Loucy (cell line): ENCODE results near the gene PROX2.

Experiments
- EZH2phosphoT487 ChIP-seq: fragments of 200-600 bp; IDR thresholded peaks from 2 replicates; pipeline ENCODE4 v1.6.1; 2018; ENCODE audit warnings: antibody characterized with exemption, mild to moderate bottlenecking, moderate library complexity, borderline replicate concordance
- TF ChIP-seq, protein P1 (sequence below): fragments of 200-600 bp; sonication (generic); conservative IDR thresholded peaks from 2 replicates; pipeline ENCODE4 v1.5.1; 2014; ENCODE audit warnings: mild to moderate bottlenecking, antibody characterized with exemption, low read length

DNA sequence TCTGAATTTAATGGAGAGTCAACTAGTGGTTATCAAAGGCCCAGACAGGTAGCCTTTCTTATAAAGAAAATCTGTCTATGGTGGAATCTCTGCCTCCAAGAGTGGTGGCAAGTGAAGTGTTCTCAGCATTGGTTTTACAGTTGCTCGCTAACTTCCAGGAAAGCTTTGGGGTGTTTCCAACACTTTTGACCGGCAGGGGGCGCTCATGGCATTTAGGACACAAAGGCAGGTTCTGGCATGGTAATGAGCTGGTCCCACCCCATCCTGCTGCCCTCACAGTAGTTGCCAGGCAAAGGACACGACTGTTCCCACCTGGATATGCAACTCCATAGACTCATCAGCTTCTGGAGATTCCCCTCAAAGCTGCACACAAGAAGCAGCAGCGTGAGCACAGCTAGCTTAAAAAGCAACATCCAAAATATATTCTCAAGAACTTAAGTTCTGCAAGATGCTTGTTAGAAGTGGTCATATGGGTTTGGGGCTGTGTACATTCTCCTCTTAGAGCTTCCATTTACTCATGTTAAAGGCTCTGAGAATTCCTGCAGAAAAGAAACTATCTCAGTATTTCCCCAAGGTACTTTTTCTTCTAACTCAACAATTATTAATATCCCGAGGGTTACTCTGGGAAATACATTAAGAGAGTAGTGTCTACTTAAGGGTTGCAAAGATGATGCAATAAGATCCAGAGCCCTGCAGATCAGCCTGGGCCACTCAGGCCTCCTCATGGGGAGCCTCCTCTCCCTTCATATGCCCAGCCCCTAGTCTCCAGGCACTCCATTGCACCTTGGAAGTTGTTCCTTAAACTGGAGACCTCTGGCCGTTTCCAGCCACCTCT is 14.8 kb downstream of the PROX2 start:
- TF ChIP-seq EZH2phosphoT487, result no peak
- TF ChIP-seq, protein P1, sequence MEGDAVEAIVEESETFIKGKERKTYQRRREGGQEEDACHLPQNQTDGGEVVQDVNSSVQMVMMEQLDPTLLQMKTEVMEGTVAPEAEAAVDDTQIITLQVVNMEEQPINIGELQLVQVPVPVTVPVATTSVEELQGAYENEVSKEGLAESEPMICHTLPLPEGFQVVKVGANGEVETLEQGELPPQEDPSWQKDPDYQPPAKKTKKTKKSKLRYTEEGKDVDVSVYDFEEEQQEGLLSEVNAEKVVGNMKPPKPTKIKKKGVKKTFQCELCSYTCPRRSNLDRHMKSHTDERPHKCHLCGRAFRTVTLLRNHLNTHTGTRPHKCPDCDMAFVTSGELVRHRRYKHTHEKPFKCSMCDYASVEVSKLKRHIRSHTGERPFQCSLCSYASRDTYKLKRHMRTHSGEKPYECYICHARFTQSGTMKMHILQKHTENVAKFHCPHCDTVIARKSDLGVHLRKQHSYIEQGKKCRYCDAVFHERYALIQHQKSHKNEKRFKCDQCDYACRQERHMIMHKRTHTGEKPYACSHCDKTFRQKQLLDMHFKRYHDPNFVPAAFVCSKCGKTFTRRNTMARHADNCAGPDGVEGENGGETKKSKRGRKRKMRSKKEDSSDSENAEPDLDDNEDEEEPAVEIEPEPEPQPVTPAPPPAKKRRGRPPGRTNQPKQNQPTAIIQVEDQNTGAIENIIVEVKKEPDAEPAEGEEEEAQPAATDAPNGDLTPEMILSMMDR, result peak; percentile 88
